Body of pancreas (tissue), 4 donors: ENCODE measurements around the gene FAM177B.

ENCODE experiments used
- POLR2A ChIP-seq, 3 donors: fragments of 450-650 bp; IDR thresholded peaks; one replicate each; pipeline ENCODE4 v1.6.1; 2016; ENCODE audit warnings: antibody characterized with exemption in 3 of 3, mild to moderate bottlenecking in 2 of 3
- TF ChIP-seq, protein P1 (sequence below), 7 experiments: fragments of 450-650 bp in 4 of 7; fragments of 200-600 bp in 3 of 7; sonication (generic) in 3 of 7; IDR thresholded peaks; one replicate each; pipeline ENCODE4 v1.5.1; 2016 to 2019; ENCODE audit warnings: antibody characterized with exemption in 7 of 7

DNA sequence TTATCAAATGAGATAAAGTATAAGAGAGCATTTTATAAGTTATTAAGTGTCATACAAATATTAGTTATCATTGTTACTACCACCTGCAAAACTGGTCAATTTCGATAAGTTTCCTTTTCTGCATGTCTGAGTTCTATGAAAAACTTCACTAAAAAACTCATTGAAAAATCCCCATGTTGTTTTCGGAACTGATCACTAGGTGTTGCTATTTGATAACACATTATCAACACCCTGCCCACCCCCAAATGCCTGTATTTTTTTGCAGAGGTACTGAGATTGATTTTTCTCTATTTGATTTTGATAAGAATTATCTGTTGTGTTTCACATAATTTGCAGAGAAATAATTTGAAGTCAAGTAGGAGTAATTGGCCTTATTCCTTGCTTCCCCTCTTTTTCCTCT is 55.7 kb downstream of the FAM177B start:
- TF ChIP-seq, protein P1, sequence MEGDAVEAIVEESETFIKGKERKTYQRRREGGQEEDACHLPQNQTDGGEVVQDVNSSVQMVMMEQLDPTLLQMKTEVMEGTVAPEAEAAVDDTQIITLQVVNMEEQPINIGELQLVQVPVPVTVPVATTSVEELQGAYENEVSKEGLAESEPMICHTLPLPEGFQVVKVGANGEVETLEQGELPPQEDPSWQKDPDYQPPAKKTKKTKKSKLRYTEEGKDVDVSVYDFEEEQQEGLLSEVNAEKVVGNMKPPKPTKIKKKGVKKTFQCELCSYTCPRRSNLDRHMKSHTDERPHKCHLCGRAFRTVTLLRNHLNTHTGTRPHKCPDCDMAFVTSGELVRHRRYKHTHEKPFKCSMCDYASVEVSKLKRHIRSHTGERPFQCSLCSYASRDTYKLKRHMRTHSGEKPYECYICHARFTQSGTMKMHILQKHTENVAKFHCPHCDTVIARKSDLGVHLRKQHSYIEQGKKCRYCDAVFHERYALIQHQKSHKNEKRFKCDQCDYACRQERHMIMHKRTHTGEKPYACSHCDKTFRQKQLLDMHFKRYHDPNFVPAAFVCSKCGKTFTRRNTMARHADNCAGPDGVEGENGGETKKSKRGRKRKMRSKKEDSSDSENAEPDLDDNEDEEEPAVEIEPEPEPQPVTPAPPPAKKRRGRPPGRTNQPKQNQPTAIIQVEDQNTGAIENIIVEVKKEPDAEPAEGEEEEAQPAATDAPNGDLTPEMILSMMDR (IDR thresholded peaks at IDR 0.05) = peak; percentile 24 to 79 (median 75)
- no peak for TF ChIP-seq POLR2A (IDR thresholded peaks at IDR 0.05)
